GM21786 (cell line): ENCODE measurements around the gene SLC45A3.

Source experiments
- ATAC-seq: cut with Tn5 transposase; IDR thresholded peaks from one replicate; pipeline ENCODE4 v1.9.1; 2021; ENCODE audit not compliant: unreplicated experiment

Gene SLC45A3

GRCh38 chr1:205701420-205701819 lies 21.1 kb upstream of the SLC45A3 start:
- no peak for ATAC-seq

GRCh38 chr1:205700865-205701401 lies 20.6 kb upstream of the SLC45A3 start:
- ATAC-seq: no peak

GRCh38 chr1:205699416-205699815 lies 19.1 kb upstream of the SLC45A3 start:
- no peak for ATAC-seq

GRCh38 chr1:205698921-205699320 lies 18.6 kb upstream of the SLC45A3 start:
- no peak for ATAC-seq

- no peak for ATAC-seq
Observed at GRCh38 chr1:205693421-205693991, 13.2 kb upstream of the SLC45A3 start.

GRCh38 chr1:205692423-205692822 lies 12.1 kb upstream of the SLC45A3 start:
- no peak for ATAC-seq

- no peak for ATAC-seq
Observed at GRCh38 chr1:205690122-205690756, 9.9 kb upstream of the SLC45A3 start.

GRCh38 chr1:205689479-205689878 lies 9.2 kb upstream of the SLC45A3 start:
- no peak for ATAC-seq

- no peak for ATAC-seq
Observed at GRCh38 chr1:205688171-205689080, 8.1 kb upstream of the SLC45A3 start.

GRCh38 chr1:205687242-205687641 lies 6.9 kb upstream of the SLC45A3 start:
- no peak for ATAC-seq

GRCh38 chr1:205681364-205681763 lies 1.1 kb upstream of the SLC45A3 start:
- no peak for ATAC-seq

GRCh38 chr1:205678286-205679111 lies 1.8 kb downstream of the SLC45A3 start:
- no peak for ATAC-seq

- no peak for ATAC-seq
Observed at GRCh38 chr1:205677167-205677566, 3.1 kb downstream of the SLC45A3 start.

GRCh38 chr1:205676597-205676996 lies 3.7 kb downstream of the SLC45A3 start:
- no peak for ATAC-seq

- no peak for ATAC-seq
Observed at GRCh38 chr1:205676002-205676401, 4.3 kb downstream of the SLC45A3 start.

- no peak for ATAC-seq
Observed at GRCh38 chr1:205675247-205675646, 5.1 kb downstream of the SLC45A3 start.

- ATAC-seq: no peak
Observed at GRCh38 chr1:205672970-205673369, 7.3 kb downstream of the SLC45A3 start.

- ATAC-seq: no peak
Observed at GRCh38 chr1:205672395-205672889, 7.9 kb downstream of the SLC45A3 start.

- ATAC-seq: no peak
Observed at GRCh38 chr1:205670611-205671430, 9.5 kb downstream of the SLC45A3 start.

GRCh38 chr1:205670150-205670446 lies 10.2 kb downstream of the SLC45A3 start:
- ATAC-seq: no peak
